Peyer's patch (tissue), 4 donors: ENCODE results near the gene ZFHX3.

ENCODE experiments used
- POLR2A ChIP-seq, 2 donors: fragments of 450-650 bp; IDR thresholded peaks; one replicate each; pipeline ENCODE4 v1.5.1; 2017; ENCODE audit warnings: antibody characterized with exemption in 2 of 2, mild to moderate bottlenecking in 2 of 2, moderate library complexity in 2 of 2
- TF ChIP-seq, protein P1 (sequence below), 6 experiments: fragments of 450-650 bp in 4 of 6; fragments of 200-600 bp in 2 of 6; sonication (generic) in 1 of 6; IDR thresholded peaks; one replicate each; pipeline ENCODE4 v1.5.1; 2017 to 2019; ENCODE audit warnings: antibody characterized with exemption in 6 of 6, mild to moderate bottlenecking in 3 of 6, moderate library complexity in 1 of 6

DNA sequence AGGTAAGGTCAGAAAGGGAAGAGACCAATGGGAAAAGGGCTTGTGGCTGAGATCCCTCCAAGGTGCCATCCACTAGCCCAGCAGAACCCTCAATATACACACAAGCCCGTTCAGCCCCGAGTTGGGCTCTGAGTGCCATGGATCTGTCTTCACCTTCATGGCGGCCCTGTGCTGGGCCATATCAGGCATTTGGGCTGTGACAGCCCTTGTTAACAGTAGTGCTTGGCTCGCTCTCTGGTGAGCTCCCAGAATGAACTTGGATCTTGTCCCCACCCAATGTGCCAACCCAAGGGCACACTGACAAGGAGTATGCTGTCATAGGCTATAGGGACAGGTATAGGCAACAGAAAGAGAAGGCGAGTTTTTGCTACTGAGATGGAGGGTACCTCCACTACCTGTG lies 182.7 kb downstream of the ZFHX3 start:
- TF ChIP-seq, protein P1, sequence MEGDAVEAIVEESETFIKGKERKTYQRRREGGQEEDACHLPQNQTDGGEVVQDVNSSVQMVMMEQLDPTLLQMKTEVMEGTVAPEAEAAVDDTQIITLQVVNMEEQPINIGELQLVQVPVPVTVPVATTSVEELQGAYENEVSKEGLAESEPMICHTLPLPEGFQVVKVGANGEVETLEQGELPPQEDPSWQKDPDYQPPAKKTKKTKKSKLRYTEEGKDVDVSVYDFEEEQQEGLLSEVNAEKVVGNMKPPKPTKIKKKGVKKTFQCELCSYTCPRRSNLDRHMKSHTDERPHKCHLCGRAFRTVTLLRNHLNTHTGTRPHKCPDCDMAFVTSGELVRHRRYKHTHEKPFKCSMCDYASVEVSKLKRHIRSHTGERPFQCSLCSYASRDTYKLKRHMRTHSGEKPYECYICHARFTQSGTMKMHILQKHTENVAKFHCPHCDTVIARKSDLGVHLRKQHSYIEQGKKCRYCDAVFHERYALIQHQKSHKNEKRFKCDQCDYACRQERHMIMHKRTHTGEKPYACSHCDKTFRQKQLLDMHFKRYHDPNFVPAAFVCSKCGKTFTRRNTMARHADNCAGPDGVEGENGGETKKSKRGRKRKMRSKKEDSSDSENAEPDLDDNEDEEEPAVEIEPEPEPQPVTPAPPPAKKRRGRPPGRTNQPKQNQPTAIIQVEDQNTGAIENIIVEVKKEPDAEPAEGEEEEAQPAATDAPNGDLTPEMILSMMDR (IDR thresholded peaks at IDR 0.05): no peak
- TF ChIP-seq POLR2A (IDR thresholded peaks at IDR 0.05): no peak
